D721Med (cell line): ENCODE results near the gene PTPRC.

ENCODE experiments used
- DNase-seq: peaks from one replicate; pipeline ENCODE4 v3.0.0; 2011; ENCODE audit warnings: low spot score; ENCODE audit not compliant: insufficient read length
- FAIRE-seq: peaks from 2 replicates; lab custom pipeline; 2011; peaks lifted over from hg19 to GRCh38; lab: Jason Lieb, UNC
- CTCF ChIP-seq: IDR thresholded peaks from 2 replicates; pipeline ENCODE4 v1.5.1; 2012; ENCODE audit warnings: mild to moderate bottlenecking, control low read depth; ENCODE audit not compliant: insufficient read depth; ENCODE audit errors: missing control alignments

PTPRC gene

DNA sequence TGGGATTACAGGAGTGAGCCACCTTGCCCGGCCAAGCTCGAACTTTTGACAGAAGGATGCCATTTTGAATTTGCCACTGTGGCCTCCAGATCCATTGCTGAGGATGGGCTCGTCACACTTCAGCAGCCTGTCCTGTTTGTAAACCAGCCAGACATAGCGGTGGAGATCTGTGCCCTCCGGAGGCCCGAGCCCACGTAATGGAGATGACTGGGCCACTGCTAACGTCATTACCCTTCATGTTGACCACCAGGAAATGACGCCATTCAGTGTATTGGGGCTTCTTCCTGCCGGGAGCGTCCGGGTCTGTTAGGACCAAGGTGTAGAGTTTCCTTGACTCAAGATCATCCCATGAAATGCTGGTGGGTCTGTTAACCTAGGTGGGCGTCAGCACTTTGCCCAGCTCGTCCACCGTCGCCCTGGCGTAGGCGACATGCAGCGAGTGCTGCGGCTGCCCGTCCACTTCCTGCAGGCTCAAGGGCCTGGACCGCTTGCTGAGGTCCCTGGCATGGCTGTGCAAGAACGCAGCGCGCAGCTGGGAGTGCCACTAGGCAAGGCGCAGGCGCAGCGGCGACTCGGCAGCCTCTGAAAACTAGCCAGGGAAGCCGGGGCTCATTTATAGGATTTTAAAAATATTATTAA is 40.8 kb downstream of the PTPRC start:
- TF ChIP-seq CTCF, result no peak
- DNase-seq (no peak), FAIRE-seq (no peak)

GRCh38 chr1:198680174-198680875 is 41.5 kb downstream of the PTPRC start:
- TF ChIP-seq CTCF, result no peak
- DNase-seq (no peak), FAIRE-seq (no peak)

DNA sequence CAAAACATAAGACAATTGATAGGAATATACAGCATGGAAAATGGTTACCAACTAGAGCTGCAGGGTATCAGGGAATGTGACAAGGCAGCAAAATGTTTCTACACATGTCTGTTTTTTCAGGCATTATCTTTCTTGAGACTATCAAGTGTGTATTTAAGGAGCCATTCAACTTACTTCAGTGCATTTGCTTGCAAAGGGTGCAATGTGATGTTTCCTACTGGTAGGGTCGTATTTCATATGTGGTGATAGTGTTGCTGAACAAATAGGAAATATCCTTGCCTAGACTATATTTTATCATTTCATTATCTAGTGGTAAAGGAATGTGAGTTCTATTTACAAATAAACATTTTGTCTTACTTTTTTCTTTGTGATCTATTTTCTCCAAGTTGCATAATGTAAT is 42.4 kb downstream of the PTPRC start:
- no peak for TF ChIP-seq CTCF
- FAIRE-seq (no peak), DNase-seq (no peak)

DNA sequence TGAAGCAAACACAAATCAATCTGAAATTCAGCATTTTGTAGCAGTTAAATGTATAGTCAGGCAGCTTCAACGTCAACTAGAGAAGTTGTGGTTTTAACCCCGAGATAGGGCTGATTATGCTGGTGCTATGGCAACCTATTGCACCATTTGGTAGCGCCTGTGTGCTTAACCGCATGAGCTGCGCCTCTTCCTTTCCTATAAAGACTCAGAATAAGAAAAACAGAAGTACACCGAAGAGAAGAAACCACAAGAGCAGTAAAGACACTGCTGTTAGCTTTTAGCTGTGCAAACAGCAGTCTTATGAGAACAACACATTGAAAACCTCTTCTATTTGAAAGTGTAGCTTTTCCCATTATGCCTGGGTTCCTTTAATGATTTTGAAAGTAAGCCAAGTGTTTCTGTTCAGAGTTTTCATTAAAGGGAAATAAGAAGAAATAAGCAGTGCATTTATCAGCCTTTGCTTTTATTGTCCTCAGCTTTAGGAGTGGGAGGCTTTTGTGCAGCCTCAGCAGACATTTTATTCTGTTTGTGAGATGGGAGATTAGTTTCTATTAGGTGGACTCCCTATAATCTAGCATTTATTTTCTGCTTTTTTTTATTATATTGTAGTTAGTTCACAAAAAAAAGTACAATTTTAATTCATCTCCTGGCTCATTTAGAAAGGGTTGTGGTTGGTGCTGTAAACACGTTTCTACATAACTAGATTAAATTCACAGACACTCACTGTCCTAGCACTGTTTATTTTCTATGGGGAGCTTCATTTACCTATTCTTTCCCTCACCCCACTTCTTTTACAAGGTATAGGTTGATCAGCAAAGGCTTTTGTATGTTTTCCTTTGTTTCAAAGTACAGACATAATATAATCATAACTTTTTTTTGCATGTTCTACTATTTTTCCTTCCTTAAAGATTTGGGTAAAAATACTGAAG is 43.3 kb downstream of the PTPRC start:
- DNase-seq (no peak), FAIRE-seq (peak; percentile 98)
- no peak for TF ChIP-seq CTCF

- TF ChIP-seq CTCF, result no peak
- FAIRE-seq (no peak), DNase-seq (no peak)
Measured at GRCh38 chr1:198682850-198683249, 44.0 kb downstream of the PTPRC start.

- DNase-seq (no peak), FAIRE-seq (peak; percentile 92)
- TF ChIP-seq CTCF, result no peak
Measured at GRCh38 chr1:198683449-198683848, 44.6 kb downstream of the PTPRC start.
